ENCODE data around the gene RIPOR3.

The RIPOR3 gene, protein sequence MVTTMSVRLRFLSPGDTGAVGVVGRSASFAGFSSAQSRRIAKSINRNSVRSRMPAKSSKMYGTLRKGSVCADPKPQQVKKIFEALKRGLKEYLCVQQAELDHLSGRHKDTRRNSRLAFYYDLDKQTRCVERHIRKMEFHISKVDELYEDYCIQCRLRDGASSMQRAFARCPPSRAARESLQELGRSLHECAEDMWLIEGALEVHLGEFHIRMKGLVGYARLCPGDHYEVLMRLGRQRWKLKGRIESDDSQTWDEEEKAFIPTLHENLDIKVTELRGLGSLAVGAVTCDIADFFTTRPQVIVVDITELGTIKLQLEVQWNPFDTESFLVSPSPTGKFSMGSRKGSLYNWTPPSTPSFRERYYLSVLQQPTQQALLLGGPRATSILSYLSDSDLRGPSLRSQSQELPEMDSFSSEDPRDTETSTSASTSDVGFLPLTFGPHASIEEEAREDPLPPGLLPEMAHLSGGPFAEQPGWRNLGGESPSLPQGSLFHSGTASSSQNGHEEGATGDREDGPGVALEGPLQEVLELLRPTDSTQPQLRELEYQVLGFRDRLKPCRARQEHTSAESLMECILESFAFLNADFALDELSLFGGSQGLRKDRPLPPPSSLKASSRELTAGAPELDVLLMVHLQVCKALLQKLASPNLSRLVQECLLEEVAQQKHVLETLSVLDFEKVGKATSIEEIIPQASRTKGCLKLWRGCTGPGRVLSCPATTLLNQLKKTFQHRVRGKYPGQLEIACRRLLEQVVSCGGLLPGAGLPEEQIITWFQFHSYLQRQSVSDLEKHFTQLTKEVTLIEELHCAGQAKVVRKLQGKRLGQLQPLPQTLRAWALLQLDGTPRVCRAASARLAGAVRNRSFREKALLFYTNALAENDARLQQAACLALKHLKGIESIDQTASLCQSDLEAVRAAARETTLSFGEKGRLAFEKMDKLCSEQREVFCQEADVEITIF

DNA sequence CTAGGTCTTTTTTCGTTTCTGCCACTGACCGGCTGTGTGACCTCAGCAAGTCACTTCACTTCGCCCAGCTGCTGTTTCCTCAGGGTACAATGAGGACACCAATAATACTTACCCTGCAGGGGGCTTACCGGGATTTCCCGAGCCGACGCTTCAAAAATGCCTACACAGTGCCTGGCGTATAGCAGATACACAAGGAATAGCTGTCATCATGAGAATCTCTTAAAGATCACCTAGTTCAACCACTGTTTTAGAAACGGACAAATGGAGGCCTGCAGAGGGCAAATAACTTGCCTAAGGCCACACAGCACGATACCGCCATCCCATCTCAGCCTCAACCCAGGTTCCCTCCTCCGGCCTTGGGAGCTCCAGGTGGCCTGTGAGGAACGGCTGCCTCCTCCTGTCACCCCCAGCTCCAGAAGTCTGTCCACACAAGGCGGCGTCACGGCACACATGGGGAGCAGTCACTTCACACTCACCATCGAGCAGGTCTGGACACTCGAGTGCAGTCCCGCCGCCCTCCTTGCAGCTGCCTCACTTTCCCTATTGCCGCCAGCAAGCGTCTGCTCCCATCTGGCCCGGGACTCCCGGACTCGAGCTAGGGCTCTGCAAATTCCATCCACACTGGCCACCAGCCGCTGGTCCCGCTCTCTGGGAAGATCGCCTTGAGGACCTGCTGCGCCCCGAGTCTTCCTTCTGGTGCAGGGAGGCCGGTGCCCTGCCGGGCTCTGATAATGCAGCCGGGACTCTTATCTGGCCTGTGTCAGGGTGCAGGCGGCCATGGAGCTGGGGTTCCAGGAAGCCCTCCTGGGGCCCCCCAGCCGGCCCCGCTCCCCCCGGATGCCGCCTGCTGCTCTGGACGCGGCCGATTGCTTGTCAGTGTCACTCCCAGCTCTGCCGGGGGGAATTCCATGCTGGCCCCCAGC is at the start of gene RIPOR3:
Gene RIPOR3, minus strand, starts transcription at position 893 of the 923 bp plus-strand sequence. Its CDS starts 414 bp downstream, at position 479.
- DNase-seq (ENCODE audit: low read depth, low spot score), result no peak

DNA sequence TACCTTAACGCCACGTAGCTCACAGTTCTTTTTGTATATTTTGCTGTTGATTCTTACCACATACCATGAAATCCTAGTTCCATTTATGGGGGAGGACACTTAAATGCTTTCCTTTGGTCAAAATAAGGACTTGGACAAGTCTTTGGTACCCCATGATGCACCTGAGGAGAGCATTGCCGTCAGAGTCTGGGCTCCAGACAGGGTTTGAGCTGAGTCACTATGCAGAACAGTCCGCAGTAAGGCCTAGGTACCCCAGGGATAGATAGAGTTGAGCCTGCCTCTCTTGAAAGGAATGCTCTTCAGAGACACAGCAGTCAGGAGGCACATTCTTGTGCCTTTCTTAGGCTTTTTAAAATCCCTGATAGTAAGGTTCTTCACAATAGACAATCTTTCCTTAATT is 46.0 kb upstream of the RIPOR3 start:
- DNase-seq (ENCODE audit: low read depth, low spot score), result no peak

DNA sequence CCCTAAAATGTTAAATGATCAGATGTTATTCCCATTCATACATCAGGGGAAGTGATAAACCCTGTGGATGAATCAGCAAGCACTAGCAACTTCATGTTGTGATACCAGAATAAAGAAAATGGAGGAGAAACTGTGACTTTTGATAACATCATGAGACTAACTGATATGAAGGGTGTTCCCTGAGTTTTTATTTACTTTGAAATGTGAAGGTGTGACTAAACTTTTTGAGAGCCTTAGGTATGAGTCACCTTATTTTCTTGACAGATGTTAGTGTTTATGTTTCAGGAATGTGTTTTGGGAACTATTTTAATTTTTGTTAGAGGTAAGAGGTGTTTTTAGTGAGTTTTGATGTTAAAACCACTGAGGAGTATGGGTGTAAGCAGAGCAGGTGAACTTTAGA is 44.5 kb upstream of the RIPOR3 start:
- DNase-seq (ENCODE audit: low read depth, low spot score), result no peak

DNA sequence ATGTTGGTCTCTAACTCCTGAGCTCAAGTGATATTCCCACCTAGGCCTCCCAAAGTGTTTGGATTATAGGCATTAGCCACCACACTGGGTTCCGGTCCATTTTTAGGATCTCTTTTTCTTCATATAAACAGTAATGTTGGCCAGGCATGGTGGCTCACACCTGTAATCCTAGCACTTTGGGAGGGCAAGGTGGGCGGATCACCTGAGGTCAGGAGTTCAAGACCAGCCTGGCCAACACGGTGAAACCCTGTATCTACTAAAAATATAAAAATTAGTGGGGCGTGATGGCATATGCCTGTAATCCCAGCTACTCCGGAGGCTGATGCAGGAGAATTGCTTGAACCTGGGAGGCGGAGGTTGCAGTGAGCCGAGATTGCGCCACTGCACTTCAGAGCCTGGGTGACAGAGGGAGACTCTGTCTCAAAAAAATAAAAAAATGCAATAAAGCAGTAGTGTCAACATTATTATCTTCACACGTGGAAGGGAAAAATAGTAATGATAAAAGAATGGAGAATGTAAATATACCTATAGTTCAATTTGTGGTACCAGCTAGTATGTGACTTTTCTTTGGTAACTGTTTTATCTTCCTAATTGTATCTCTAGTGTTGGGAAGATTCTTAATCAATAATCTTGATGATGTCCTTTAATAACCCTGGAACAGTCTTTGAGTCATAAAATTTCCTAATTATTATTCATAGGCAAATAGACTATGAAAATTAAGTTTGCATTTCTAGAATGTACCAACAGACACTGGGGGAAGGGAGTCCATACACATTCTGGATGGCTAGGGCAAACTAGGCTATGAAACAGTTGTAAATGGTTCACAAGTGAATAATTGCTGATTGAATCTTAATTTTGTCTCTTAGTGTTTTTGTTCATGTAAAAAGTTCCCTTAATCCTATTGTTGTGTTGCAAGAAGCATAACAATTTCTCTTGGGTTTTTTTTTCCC is 43.7 kb upstream of the RIPOR3 start:
- no peak for DNase-seq (ENCODE audit: low read depth, low spot score)

DNA sequence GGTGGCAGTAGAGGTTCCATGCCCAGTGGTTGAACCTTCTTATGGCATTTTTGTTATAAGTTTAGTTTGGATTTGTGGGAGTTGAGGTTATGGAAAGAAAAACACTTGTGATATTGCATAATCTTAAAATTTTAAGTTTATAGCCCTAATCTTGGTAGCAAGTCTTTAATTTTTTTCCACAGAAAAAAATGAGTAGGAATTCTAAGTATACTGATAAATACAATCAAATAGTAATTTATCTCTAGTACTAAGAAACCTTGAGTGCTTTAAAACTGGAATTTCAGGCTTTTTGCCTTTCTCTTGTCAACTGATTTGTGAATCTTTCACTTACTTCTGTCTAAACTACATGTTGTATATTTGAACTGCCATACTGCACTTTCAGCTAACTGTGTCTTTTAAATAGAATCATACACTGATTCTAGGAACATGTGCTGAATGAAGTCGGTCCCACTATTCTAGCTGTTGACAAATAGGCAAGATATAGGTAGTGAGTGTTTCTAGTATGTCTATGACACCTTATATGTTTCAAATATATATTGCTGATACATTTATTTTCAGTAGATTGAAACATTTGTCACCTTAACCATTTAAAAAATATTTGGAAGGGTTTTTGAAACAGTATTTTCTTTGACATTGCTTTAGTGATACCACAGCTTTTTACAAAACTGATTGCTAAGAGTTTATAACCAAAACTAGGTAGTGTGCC is 42.5 kb upstream of the RIPOR3 start:
- DNase-seq (ENCODE audit: low read depth, low spot score), result no peak

DNA sequence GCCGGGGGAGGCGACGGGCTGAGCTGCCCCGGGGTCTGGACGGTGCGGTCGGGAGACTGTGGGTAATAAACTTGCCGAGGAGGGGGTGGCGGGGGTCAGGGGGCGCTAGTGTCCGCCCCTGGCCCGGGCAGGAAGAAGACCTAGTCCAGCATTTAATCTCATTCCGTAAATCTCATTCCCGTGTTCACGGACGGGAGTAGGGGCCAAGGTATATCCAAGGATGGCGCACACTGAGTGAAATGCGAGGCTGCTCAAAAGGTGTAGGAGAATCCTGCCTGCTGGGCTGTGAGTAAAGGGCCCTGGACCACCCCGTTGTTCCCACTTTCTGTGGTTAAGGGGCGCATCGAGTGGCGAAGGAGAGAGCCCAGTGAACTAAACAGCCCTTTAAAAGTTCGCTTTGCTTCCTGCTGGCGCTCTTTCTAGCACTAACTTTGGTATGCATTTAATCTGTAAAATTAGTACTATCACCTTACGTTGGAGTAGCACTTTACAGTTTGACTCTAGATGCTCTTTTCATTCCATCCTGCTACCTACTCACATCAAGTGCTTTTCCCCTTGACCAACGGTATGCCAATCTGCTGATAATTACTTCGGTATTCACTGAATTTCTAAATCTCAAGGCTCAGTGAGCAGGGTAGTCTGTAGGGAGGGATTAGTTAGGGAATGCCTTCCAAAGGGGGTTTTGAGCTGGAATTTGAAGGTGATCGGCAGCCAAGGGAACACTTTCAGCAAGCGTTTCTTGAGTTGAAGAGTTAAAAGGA is 40.8 kb upstream of the RIPOR3 start:
- no peak for DNase-seq (ENCODE audit: low read depth, low spot score)

DNA sequence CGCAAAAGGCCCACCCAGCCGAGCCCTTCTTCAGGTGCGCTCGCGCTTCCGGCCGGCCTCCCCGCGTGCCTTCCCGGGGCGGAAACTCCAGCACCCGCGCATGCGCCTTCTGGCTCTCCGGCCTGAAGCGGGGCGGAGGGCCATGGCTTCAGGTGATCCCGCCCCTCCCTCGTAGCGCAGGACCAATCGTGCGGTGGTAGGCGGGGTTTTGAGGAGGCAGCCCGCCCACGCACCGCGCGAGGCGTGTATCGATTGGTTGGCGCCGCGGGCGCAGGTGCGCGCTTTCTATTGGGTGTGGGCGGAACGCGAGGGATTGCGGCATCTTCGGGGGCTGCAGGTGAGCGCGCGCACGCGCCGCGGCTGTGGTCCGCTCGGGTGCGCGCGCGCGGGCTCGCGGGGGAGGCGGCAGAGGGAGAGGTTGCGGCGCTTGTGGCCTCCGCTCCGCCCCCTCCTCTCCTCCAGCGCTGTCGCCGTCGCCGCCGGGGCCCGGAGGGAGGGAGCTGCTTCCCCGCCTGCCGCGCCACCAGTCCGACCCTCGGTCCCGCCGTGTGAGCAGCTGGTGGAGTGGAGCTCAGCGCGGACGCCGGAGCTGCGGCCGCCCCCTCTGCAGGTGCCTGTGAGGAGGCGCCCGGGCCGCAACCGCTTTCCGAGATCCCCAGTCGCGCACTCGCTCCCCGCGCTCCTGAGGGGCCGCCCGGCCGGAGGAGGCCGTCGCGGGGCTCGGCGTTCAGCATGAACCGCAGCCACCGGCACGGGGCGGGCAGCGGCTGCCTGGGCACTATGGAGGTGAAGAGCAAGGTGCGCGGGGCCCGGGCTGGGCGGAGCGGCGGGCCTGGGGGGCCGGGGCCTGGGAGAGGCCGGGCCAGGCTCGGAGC is 40.0 kb upstream of the RIPOR3 start, which contains the start of gene PARD6B:
Gene PARD6B, plus strand, starts transcription at position 526 of the 875 bp plus-strand sequence. Its CDS starts 207 bp downstream, at position 733.
- peak; percentile 100 for DNase-seq (ENCODE audit: low read depth, low spot score)

DNA sequence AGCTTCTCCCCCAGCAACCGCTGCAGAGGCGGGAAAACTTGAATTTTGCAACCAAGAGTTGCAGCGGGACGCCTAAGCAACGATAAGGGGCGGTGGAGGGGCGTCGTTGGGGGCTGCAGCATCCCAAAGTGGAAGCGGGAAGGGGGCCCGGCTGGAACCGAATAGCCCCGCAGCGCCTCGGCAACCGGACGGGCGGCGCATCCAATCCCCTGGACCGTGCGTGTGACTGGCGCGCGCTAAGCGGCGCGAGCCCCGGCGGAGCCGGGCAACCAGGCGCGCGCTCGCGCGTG is 39.4 kb upstream of the RIPOR3 start:
- DNase-seq (ENCODE audit: low read depth, low spot score), result no peak

DNA sequence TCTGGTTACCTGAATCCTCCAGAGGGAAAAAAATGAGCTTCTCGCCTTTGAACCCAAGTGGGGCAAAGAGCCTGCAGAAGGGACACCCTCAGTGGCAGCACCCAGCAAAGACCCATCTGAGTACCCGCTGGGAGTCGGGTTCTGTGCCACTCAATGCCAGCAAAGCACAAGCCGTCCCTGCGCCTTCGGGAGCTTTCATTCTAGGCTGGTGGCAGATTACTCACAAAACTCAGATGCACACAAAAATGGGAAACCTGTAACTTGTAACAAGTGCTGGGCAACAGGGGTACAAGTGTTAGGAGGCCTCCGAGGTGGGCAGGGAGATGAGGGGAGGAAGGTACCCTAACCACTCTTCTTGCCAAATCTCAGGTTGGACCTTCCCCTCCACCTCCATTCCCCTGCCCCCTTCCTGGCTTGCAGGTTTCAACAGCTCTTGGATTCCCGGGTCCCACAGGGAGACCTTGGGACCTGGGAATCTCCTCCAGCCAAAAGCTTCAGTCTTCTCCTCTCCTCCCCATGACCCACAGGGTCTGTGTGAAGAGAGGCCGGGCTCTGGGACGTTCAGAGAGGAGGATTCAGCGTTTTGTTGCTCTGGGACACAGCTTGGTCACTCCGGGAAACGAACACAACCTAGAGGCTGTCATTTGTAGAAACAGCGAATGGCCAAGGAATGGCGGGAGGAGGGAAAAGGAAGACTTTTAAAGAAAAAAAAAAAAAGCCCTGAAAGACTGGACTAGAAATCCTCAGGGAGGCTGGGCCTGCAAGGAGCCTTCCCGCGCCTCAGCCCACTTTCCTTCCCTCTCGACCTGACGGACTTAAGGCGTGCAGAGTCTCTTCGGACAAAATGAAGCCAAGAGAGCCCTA is 38.8 kb upstream of the RIPOR3 start:
- DNase-seq (ENCODE audit: low read depth, low spot score), result no peak

DNA sequence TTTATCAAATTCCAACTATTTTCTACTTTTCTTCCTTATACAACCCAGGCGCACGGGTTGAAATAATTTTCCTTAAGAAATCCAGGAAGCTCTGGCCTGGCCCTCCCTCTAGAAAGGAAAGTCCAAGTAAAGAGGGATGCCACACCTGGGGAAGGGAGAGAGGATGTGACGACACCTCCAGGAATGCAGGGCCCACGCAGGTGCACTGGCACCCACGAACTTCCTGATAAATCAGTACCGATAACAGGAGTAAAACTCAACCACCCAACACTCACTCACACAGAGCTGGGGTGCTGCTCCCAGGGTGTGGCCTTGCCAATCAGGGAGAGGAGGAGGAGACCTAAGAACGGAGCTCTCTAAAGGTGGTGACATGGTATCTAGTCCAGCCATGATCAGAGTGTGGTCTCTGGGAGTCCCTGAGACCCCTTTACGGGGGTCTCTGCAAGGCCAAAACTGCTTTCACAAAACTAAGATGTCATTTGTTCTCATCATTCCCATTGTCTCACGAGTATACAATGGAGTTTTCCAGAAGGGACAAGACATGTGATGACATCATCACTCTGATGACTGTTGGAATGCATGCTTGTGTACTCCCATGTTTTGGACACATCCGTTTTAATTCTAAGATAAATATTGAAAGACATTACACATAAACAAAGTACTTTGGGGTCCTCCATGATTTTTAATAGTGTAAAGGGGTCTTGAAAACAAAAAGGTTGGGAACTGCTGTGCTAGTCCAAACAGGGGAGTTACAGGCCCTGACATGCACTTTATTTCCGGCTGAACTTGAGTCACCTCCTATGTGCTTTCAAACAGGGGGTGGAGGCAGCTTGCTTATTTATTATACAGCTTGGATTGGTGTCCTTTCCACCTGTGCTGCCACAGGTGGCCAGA is 37.9 kb upstream of the RIPOR3 start:
- no peak for DNase-seq (ENCODE audit: low read depth, low spot score)

DNA sequence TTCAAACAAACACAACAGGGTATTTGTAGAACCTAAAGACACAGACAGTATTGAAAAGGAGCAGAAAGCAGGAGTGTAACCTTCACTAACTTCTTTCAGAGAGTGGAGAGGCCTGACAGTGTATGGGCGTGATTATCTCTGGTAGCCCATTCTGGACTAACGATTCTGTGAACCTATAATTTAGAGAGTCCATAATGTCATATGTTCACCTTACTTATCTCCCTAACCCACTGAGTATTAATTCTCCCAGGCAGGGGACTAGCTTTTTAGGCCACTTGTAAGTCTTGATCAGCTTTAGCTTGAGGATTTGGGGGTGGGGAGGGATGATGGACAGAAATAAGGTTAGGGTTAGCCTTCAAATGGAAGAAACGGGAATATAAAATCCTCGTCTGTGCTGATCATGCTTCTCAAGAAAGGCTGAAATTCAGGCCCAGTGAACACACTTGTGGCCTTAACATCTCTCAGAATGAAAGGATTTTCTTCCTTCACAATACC is 37.2 kb upstream of the RIPOR3 start:
- DNase-seq (ENCODE audit: low read depth, low spot score), result no peak

DNA sequence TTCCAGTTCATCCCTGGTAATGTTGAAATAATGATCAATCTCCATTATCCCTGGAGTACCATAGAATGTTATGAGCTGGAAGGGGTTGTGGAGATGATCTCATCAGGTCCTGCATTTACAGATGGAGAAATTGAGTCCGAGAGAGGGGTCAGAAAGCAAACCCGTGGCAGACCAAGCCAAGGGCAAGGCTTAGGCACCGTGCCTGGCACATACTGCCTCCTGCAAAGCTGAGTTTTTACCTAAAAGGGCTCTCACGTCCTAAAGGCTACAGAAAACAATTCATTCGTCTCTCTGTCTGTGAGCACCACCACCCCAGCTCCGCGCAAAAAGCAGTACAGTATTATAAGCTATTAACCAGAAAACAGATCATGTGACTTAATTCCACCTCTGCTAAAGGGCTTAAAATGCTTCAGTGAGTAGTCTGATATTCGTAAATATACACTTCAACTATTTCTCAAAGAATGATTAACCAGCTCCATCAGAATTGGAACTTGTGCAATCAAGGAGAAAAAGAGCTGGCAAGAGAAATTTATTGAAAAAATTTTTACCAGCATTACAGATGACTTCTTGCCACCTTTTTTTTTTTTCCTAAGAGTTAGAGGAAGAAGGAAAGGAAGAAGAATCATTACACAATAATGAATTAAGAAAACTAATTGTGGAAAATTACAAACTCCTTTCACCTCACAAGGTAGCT is 36.6 kb upstream of the RIPOR3 start:
- DNase-seq (ENCODE audit: low read depth, low spot score), result no peak

DNA sequence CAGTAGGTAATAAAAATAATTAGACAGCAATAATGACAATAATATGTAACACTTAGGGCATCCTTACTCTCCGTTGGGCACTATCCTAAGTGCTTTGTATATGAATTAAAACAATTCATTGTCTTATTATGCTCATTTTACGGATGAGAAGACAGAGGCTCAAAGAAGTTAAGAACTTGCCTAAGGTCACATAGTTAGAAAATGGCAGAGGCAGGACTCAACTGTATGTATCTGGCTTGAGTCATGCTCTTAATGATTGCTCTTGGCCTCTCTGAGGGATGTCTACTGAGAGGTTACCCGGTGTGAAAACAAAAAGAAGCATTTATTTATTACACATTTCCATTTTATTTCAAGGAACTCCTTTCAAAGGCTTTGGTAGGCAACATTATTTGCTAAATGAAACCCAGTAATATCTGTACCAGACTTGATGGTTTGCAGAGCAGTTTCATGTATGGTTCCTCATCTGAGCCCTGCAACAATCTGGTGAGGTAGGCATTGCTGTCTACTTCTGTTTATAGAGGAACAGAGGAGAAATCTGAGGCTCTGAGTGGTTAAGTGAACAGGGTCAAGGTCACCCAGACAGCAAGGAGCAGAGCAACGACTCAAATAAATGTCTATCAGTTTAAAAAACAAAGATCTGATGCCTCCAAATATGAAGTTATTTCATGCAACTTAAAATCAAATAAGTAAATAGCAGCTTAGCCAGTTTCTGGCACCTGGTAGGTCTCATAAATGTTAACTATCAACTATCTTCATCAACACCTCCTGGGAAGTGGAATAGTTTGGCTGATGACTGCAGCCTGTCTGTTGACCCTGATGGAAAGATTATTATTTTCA is 35.8 kb upstream of the RIPOR3 start:
- no peak for DNase-seq (ENCODE audit: low read depth, low spot score)

DNA sequence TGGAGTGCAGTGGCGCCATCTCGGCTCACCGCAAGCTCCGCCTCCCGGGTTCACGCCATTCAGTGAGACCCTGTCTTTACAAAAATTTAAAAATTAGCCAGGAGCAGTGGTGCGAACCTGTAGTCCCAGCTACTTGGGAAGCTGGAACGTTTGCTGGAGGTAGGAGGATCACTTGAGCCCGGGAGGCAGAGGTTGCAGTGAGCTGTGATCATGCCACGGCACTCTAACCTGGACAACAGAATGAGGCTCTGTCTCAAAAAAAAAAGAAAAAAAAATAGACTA is 34.3 kb upstream of the RIPOR3 start:
- DNase-seq (ENCODE audit: low read depth, low spot score), result no peak

Data from activated CD4-positive, CD25-positive, alpha-beta regulatory T cell treated with anti-CD3 and anti-CD28 coated beads, Interleukin-2, amount 50 U/mL, for 16 hours (primary cell).